GM23248 (cell line): ENCODE results near the gene PNPLA2. TPM values are rescaled to one million over a fixed set of nuclear protein-coding genes. Genes with fewer than 3 reads are reported as not detected.

Source experiments
- DNase-seq: peaks from one replicate; pipeline ENCODE4 v3.0.0-alpha.2; 2015
- H2AFZ ChIP-seq: fragments of 200-600 bp; sonication (generic); 2 replicates; pipeline ENCODE4 v1.6.1; 2016; ENCODE audit warnings: antibody characterized with exemption
- H3F3A ChIP-seq: fragments of 200-600 bp; sonication (generic); 2 replicates; pipeline ENCODE4 v1.6.1; 2016; ENCODE audit warnings: mild to moderate bottlenecking, antibody characterized with exemption, mixed run types; ENCODE audit not compliant: insufficient read depth
- H3K27ac ChIP-seq: fragments of 200-600 bp; sonication (generic); 2 replicates; pipeline ENCODE4 v1.5.1; 2016; ENCODE audit warnings: mild to moderate bottlenecking
- H3K27me3 ChIP-seq: fragments of 200-600 bp; sonication (generic); replicated peaks from 2 replicates; pipeline ENCODE4 v1.6.1; 2016; ENCODE audit warnings: mild to moderate bottlenecking; ENCODE audit not compliant: insufficient read depth
- H3K36me3 ChIP-seq: fragments of 200-600 bp; sonication (generic); 2 replicates; pipeline ENCODE4 v1.6.1; 2016; ENCODE audit warnings: low read depth, mild to moderate bottlenecking
- H3K4me1 ChIP-seq: fragments of 200-600 bp; sonication (generic); 2 replicates; pipeline ENCODE4 v1.6.1; 2016; ENCODE audit warnings: mild to moderate bottlenecking; ENCODE audit not compliant: insufficient read depth
- H3K4me2 ChIP-seq: fragments of 200-600 bp; sonication (generic); one replicate; pipeline ENCODE4 v1.6.1; 2016; ENCODE audit warnings: mild to moderate bottlenecking; ENCODE audit not compliant: unreplicated experiment
- H3K4me3 ChIP-seq: fragments of 200-600 bp; sonication (generic); 2 replicates; pipeline ENCODE4 v1.5.1; 2016; ENCODE audit warnings: mild to moderate bottlenecking
- H3K79me2 ChIP-seq: fragments of 200-600 bp; sonication (generic); 2 replicates; pipeline ENCODE4 v1.6.1; 2016; ENCODE audit warnings: mild to moderate bottlenecking; ENCODE audit not compliant: insufficient read depth
- H3K9ac ChIP-seq: fragments of 200-600 bp; sonication (generic); 2 replicates; pipeline ENCODE4 v1.6.1; 2016; ENCODE audit warnings: mild to moderate bottlenecking
- H3K9me2 ChIP-seq: fragments of 200-600 bp; sonication (generic); 2 replicates; pipeline ENCODE4 v1.6.1; 2016; ENCODE audit warnings: mixed run types, mild to moderate bottlenecking, moderate library complexity; ENCODE audit not compliant: insufficient read depth
- H3K9me3 ChIP-seq: fragments of 200-600 bp; sonication (generic); one replicate; pipeline ENCODE4 v1.6.1; 2017; ENCODE audit warnings: low read depth
- H4K20me1 ChIP-seq: fragments of 200-600 bp; sonication (generic); 2 replicates; pipeline ENCODE4 v1.6.0; 2016; ENCODE audit not compliant: insufficient read depth
- EZH2 ChIP-seq: fragments of 200-600 bp; sonication (generic); IDR thresholded peaks from 2 replicates; pipeline ENCODE4 v1.6.1; 2018; ENCODE audit warnings: antibody characterized with exemption, mild to moderate bottlenecking; ENCODE audit not compliant: insufficient read depth, poor library complexity, severe bottlenecking
- EZH2phosphoT487 ChIP-seq: fragments of 200-600 bp; sonication (generic); IDR thresholded peaks from 2 replicates; pipeline ENCODE4 v1.6.1; 2018; ENCODE audit warnings: antibody characterized with exemption, moderate library complexity, mild to moderate bottlenecking, low read depth; ENCODE audit not compliant: insufficient read depth
- WGBS, 2 experiments: methylation state at CpG; one replicate each; pipeline ENCODE4 v1.1.6; 2015 to 2017; ENCODE audit warnings: low lambda C conversion rate in 2 of 2, low coverage in 1 of 2; ENCODE audit errors: missing lambda C conversion rate in 2 of 2; 5-methylcytosine and 5-hydroxymethylcytosine counted together
- in situ Hi-C: fragments of 300-500 bp; cut with MboI; formaldehyde crosslinking; loops from 2 replicates; pipeline ENCODE4 v1.15.0; 2020
- polyA plus RNA-seq: library from polyadenylated mRNA; unstranded; fragments of >200 nt; fragmentation: Nextera tagmentation; extraction: Ambion mirVana; gene quantifications from 2 replicates; pipeline ENCODE4 v1.2.1, GENCODE V29; 2016
- total RNA-seq: library from RNA; depleted of rRNA; stranded (reverse); fragments of >200 nt; shearing (Covaris generic); gene quantifications from 2 replicates; pipeline ENCODE4 v1.2.3, GENCODE V29; 2014

The PNPLA2 gene
- total and polyA plus RNA-seq, 2 experiments from 2014 or later, result 38.7 to 87.6 TPM

- Histone ChIP-seq H3K4me1 (0 out of 2 replicates have a peak, but pooled peaks cover 7% of the 10 kb centered on the region), H3K79me2 (no peaks in the 10 kb centered on the region), H3K27me3 (no peaks in the 10 kb centered on the region), H3K4me3 (no peak overlapping the region), H4K20me1 (no peaks in the 10 kb centered on the region), H2AFZ (no peak overlapping the region), H3K9me3 (no peaks in the 10 kb centered on the region), H3K9ac (no peak overlapping the region), H3K9me2 (no peaks in the 10 kb centered on the region), H3K27ac (no peak overlapping the region), H3K36me3 (no peaks in the 10 kb centered on the region), H3F3A (no peaks in the 10 kb centered on the region), H3K4me2 (no peak overlapping the region)
- TF ChIP-seq EZH2phosphoT487, result no peak
- no peak for TF ChIP-seq EZH2
- WGBS, 2 experiments, result 94% methylated on average over 12 of the region's 12 CpGs
- no peak for DNase-seq
- in situ Hi-C loops, result no loop called here
Observed at GRCh38 chr11:862696-863022, 43.9 kb downstream of the PNPLA2 start.

GRCh38 chr11:863023-863909 lies 44.6 kb downstream of the PNPLA2 start:
- Histone ChIP-seq H3K9ac (no peak overlapping the region), H3K36me3 (no peaks in the 10 kb centered on the region), H3K9me3 (no peaks in the 10 kb centered on the region), H4K20me1 (no peaks in the 10 kb centered on the region), H3F3A (no peaks in the 10 kb centered on the region), H3K4me3 (no peak overlapping the region), H3K27ac (no peak overlapping the region), H3K27me3 (no peaks in the 10 kb centered on the region), H2AFZ (no peak overlapping the region), H3K9me2 (no peaks in the 10 kb centered on the region), H3K4me2 (no peak overlapping the region), H3K4me1 (0 out of 2 replicates have a peak, but pooled peaks cover 7% of the 10 kb centered on the region), H3K79me2 (no peaks in the 10 kb centered on the region)
- 88 to 90% methylated on average over 20 to 24 of the region's 24 CpGs for WGBS, 2 experiments
- TF ChIP-seq EZH2 (no peak), EZH2phosphoT487 (no peak)
- no peak for DNase-seq
- in situ Hi-C loops, result no loop called here

GRCh38 chr11:863910-864827 lies 45.5 kb downstream of the PNPLA2 start:
- 0 out of 2 replicates have a peak, but pooled peaks cover 7% of the 10 kb centered on the region for H3K4me1 ChIP-seq
- H3K4me3 ChIP-seq, result no peak overlapping the region
- no peaks in the 10 kb centered on the region for H3K9me3 ChIP-seq
- H3K27ac ChIP-seq, result no peak overlapping the region
- H3K9me2 ChIP-seq, result no peaks in the 10 kb centered on the region
- H3K4me2 ChIP-seq, result no peak overlapping the region
- TF ChIP-seq EZH2, result no peak
- TF ChIP-seq EZH2phosphoT487, result no peak
- no peak overlapping the region for H2AFZ ChIP-seq
- no peak for DNase-seq
- 92 to 95% methylated on average over 28 of the region's 31 CpGs for WGBS, 2 experiments
- no peaks in the 10 kb centered on the region for H4K20me1 ChIP-seq
- no peaks in the 10 kb centered on the region for H3K79me2 ChIP-seq
- no peaks in the 10 kb centered on the region for H3K36me3 ChIP-seq
- H3K27me3 ChIP-seq, result no peaks in the 10 kb centered on the region
- H3F3A ChIP-seq, result no peaks in the 10 kb centered on the region
- in situ Hi-C loops, result no loop called here
- H3K9ac ChIP-seq, result no peak overlapping the region

- no peak for TF ChIP-seq EZH2
- no peak for TF ChIP-seq EZH2phosphoT487
- no peaks in the 10 kb centered on the region for H3K9me2 ChIP-seq
- no peak overlapping the region for H3K4me2 ChIP-seq
- H4K20me1 ChIP-seq, result no peaks in the 10 kb centered on the region
- no peaks in the 10 kb centered on the region for H3K9me3 ChIP-seq
- H3K9ac ChIP-seq, result no peak overlapping the region
- no peaks in the 10 kb centered on the region for H3F3A ChIP-seq
- no peak overlapping the region for H2AFZ ChIP-seq
- no peaks in the 10 kb centered on the region for H3K36me3 ChIP-seq
- H3K79me2 ChIP-seq, result no peaks in the 10 kb centered on the region
- H3K27ac ChIP-seq, result no peak overlapping the region
- H3K27me3 ChIP-seq, result no peaks in the 10 kb centered on the region
- H3K4me3 ChIP-seq, result no peak overlapping the region
- 96 to 98% methylated on average over 11 of the region's 11 CpGs for WGBS, 2 experiments
- DNase-seq, result no peak
- H3K4me1 ChIP-seq, result 0 out of 2 replicates have a peak, but pooled peaks cover 2% of the 10 kb centered on the region
- in situ Hi-C loops, result no loop called here
Observed at GRCh38 chr11:864898-865297, 46.2 kb downstream of the PNPLA2 start.
